ENCODE data around the gene SEMA3C. TPM values are rescaled to one million over a fixed set of nuclear protein-coding genes. Genes with fewer than 3 reads are reported as not detected.

The SEMA3C gene
- total RNA-seq, 1 donor from 2014 or later, result 37.2 TPM

- Histone ChIP-seq H3K36me3 (no peaks in the 10 kb centered on the region), H3K27me3 (no peaks in the 10 kb centered on the region), H3K4me3 (no peak overlapping the region), H3K27ac (no peak overlapping the region), H3K4me1 (no peaks in the 10 kb centered on the region), H3K9me3 (no peaks in the 10 kb centered on the region)
- DNase-seq (no peak), ATAC-seq (no peak)
- intact Hi-C loops (cut with DNase I), result no loop called here
- TF ChIP-seq, protein P1, sequence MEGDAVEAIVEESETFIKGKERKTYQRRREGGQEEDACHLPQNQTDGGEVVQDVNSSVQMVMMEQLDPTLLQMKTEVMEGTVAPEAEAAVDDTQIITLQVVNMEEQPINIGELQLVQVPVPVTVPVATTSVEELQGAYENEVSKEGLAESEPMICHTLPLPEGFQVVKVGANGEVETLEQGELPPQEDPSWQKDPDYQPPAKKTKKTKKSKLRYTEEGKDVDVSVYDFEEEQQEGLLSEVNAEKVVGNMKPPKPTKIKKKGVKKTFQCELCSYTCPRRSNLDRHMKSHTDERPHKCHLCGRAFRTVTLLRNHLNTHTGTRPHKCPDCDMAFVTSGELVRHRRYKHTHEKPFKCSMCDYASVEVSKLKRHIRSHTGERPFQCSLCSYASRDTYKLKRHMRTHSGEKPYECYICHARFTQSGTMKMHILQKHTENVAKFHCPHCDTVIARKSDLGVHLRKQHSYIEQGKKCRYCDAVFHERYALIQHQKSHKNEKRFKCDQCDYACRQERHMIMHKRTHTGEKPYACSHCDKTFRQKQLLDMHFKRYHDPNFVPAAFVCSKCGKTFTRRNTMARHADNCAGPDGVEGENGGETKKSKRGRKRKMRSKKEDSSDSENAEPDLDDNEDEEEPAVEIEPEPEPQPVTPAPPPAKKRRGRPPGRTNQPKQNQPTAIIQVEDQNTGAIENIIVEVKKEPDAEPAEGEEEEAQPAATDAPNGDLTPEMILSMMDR (IDR thresholded peaks at IDR 0.05), result no peak
Measured at GRCh38 chr7:80707318-80707717, 211.5 kb downstream of the SEMA3C start.

DNA sequence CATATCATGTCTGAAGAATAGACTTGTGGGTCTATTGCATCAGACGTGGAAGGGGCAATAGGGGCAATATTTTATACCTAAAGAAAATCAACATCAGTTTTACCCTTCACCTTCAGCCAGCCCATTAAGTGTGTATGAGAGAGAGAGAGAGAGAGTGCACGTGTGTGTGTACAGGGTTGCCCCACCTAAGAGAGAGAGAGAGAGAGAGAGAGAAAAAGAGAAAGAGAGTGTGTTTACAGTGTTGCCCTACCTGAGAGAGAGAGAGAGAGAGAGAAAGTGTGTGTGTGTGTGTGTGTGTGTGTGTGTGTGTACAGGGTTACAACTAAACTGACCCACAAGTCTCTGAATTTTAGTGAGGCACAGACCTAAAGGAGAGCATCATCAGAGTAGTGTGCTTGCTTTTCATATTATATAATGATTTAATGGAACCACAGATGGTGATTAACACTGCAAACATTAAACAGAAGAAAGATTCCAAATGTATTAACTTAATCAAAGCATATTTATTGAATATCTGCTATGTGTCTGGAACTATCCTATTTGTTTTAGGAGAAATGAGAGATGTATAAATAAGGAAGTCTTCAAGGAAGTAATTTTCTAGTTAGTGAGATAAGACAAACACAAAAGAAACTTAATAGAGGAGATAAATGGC is 213.6 kb downstream of the SEMA3C start:
- no peak for DNase-seq
- Histone ChIP-seq H3K36me3 (no peaks in the 10 kb centered on the region), H3K27me3 (no peaks in the 10 kb centered on the region), H3K9me3 (no peaks in the 10 kb centered on the region), H3K4me3 (no peak overlapping the region), H3K4me1 (no peaks in the 10 kb centered on the region), H3K27ac (no peak overlapping the region)
- TF ChIP-seq, protein P1 (IDR thresholded peaks at IDR 0.05), result no peak
- ATAC-seq, result peak; percentile 46
- intact Hi-C loops (cut with DNase I), result no loop called here

DNA sequence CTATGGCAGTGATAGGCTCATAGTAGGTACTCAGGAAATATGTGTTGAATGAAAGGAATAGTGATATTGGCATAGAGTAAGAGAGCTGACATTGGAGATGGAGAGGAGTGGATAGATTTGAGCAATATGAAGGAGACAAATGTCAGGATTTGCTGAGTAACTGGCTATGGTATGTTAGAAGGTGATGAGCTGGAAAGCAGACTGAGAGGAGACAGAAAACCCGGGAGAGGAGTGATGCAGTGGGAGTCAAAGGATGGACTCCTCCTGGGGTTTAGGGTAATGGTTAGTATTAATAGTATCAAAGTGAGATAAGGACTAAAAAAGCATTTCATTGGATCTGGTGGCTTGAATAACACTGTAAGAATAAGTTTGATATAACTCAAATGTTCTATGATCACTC is 215.6 kb downstream of the SEMA3C start:
- TF ChIP-seq, protein P1 (IDR thresholded peaks at IDR 0.05), result no peak
- no peak overlapping the region for H3K4me3 ChIP-seq
- peaks cover 9% of the 10 kb centered on the region for H3K4me1 ChIP-seq
- intact Hi-C loops (cut with DNase I), result no loop called here
- H3K27ac ChIP-seq, result no peak overlapping the region
- ATAC-seq, result no peak
- H3K9me3 ChIP-seq, result no peaks in the 10 kb centered on the region
- DNase-seq, result no peak
- H3K36me3 ChIP-seq, result no peaks in the 10 kb centered on the region
- H3K27me3 ChIP-seq, result no peaks in the 10 kb centered on the region

DNA sequence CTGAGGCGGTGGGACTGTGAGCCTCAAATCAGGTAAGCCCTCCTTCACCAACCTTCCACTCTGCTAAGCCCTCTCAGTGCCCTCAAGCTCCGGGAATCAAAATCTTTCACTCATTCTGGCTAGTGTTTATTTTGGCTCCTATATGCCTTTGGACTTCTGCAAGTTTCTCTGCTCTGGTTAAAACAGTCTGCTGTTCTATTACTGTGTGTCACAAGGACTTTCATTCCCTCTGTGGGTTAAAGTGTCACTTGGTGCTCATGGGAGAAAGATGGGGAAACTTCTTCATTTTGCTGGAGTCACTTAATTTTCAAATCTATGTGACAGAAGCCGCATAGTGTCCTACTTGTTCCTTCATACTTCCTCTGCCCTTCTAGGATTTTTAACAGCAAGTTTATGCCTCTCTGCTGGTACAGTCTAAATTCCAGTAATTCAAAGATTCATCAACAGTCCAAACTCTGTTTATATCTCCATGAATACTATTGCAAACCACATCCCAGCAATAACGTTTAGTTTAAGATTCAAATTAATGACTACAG is 219.1 kb downstream of the SEMA3C start:
- no peak overlapping the region for H3K27ac ChIP-seq
- intact Hi-C loops (cut with DNase I), result no loop called here
- TF ChIP-seq, protein P1 (IDR thresholded peaks at IDR 0.05), result no peak
- H3K9me3 ChIP-seq, result no peaks in the 10 kb centered on the region
- H3K4me1 ChIP-seq, result peaks cover 9% of the 10 kb centered on the region
- no peaks in the 10 kb centered on the region for H3K36me3 ChIP-seq
- DNase-seq (no peak), ATAC-seq (peak; percentile 90)
- no peaks in the 10 kb centered on the region for H3K27me3 ChIP-seq
- no peak overlapping the region for H3K4me3 ChIP-seq

GRCh38 chr7:80699045-80699638 is 219.7 kb downstream of the SEMA3C start:
- no peaks in the 10 kb centered on the region for H3K9me3 ChIP-seq
- intact Hi-C loops (cut with DNase I), result no loop called here
- peaks cover 9% of the 10 kb centered on the region for H3K4me1 ChIP-seq
- TF ChIP-seq, protein P1 (IDR thresholded peaks at IDR 0.05), result peak; percentile 72
- no peaks in the 10 kb centered on the region for H3K36me3 ChIP-seq
- DNase-seq (no peak), ATAC-seq (peak; percentile 83)
- no peak overlapping the region for H3K4me3 ChIP-seq
- no peaks in the 10 kb centered on the region for H3K27me3 ChIP-seq
- H3K27ac ChIP-seq, result no peak overlapping the region

Measured in upper lobe of right lung (tissue), 1 donor.